ENCODE data around the gene POU5F1. TPM values are rescaled to one million over a fixed set of nuclear protein-coding genes. Genes with fewer than 3 reads are reported as not detected.

The POU5F1 gene
- total and polyA plus RNA-seq, 12 donors = 0.17 to 2.8 (median 1.2) TPM; not detected in 8

- no peak overlapping the region for H3K4me3 ChIP-seq
- no peaks in the 10 kb centered on the region for H3K4me1 ChIP-seq (replicated peaks in 1 of 2)
- H3K36me3 ChIP-seq (replicated peaks in 1 of 2) = no peaks in the 10 kb centered on the region
- no peaks in the 10 kb centered on the region for H3K27me3 ChIP-seq
- peak in 1 of 7 donors; percentile 54 for DNase-seq
- H3K27ac ChIP-seq = no peak overlapping the region
- H3K9me3 ChIP-seq (replicated peaks in 1 of 3) = no peaks in the 10 kb centered on the region
- intact Hi-C loops (cut with DNase I) = no loop called here
- WGBS, 4 donors = 55 to 58% (median 57%) methylated on average over 6 of the region's 6 CpGs
- TF ChIP-seq CTCF (IDR thresholded peaks at IDR 0.05) (no peak), POLR2A (IDR thresholded peaks at IDR 0.05) (no peak)
Observed at GRCh38 chr6:31210123-31210522, 39.6 kb upstream of the POU5F1 start.

- no peak overlapping the region for H3K4me3 ChIP-seq
- no peaks in the 10 kb centered on the region for H3K4me1 ChIP-seq (replicated peaks in 1 of 2)
- H3K36me3 ChIP-seq (replicated peaks in 1 of 2) = no peaks in the 10 kb centered on the region
- no peak for DNase-seq
- no peaks in the 10 kb centered on the region for H3K27me3 ChIP-seq
- H3K27ac ChIP-seq = no peak overlapping the region
- H3K9me3 ChIP-seq (replicated peaks in 1 of 3) = no peaks in the 10 kb centered on the region
- TF ChIP-seq POLR2A (IDR thresholded peaks at IDR 0.05) = no peak
- TF ChIP-seq CTCF (IDR thresholded peaks at IDR 0.05) = no peak
- WGBS, 4 donors = 50 to 84% (median 65%) methylated on average over 2 of the region's 2 CpGs
- intact Hi-C loops (cut with DNase I) = no loop called here
Observed at GRCh38 chr6:31209137-31209536, 38.7 kb upstream of the POU5F1 start.

DNA sequence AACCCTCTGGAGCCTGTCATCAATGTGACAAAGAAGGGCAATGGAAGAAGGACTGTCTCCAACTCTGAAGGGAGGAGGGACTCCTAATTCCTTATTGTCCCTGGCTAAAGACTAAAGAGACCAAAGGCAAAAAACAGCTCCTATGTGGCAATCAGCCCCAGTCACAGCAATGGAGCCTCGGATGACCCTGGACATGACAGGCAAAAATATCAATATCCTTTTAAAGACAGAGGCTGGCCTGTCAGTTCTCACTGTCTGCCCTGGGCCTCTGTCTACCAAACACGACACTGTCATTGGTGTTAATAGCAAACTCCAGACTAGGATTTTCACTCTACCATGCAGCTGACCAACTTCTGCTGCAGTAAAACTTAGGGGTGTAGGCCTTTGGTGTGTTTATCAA lies 38.0 kb upstream of the POU5F1 start:
- intact Hi-C loops (cut with DNase I) = no loop called here
- no peaks in the 10 kb centered on the region for H3K36me3 ChIP-seq (replicated peaks in 1 of 2)
- H3K9me3 ChIP-seq (replicated peaks in 1 of 3) = no peaks in the 10 kb centered on the region
- H3K27ac ChIP-seq = no peak overlapping the region
- H3K4me1 ChIP-seq (replicated peaks in 1 of 2) = peaks cover 0 to 3% of the 10 kb centered on the region in 2 donors
- no peak for TF ChIP-seq CTCF (IDR thresholded peaks at IDR 0.05)
- TF ChIP-seq POLR2A (IDR thresholded peaks at IDR 0.05) = no peak
- WGBS, 4 donors = 41 to 74% (median 45%) methylated on average over 2 of the region's 2 CpGs
- H3K4me3 ChIP-seq = no peak overlapping the region
- peak in 2 of 7 donors; percentile 36 to 62 for DNase-seq
- H3K27me3 ChIP-seq = no peaks in the 10 kb centered on the region

DNA sequence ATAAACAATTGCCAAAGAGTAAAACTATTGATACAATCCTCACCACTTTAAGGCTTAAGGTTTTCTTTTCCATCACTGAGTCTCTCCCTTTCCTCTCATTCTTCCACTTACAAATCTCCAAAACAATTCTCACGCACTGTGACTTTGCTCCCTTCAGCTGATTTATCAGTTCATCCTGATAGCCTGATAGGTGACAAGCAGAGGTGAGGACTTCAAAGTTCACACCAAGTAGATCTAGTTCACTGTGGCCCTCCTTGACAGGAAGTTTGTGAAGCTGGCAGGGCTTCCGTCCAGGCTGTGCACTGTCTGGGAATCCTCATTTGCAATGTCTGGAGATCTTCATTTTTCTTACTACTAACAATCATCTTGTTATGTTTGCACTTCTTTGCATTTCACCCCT lies 35.2 kb upstream of the POU5F1 start:
- DNase-seq = no peak
- Histone ChIP-seq H3K27me3 (no peaks in the 10 kb centered on the region), H3K4me3 (no peak overlapping the region), H3K27ac (no peak overlapping the region), H3K9me3 (replicated peaks in 1 of 3) (peaks cover 0 to 7% (median 0%) of the 10 kb centered on the region in 3 donors), H3K36me3 (replicated peaks in 1 of 2) (no peaks in the 10 kb centered on the region), H3K4me1 (replicated peaks in 1 of 2) (peaks cover 0 to 10% of the 10 kb centered on the region in 2 donors)
- TF ChIP-seq CTCF (IDR thresholded peaks at IDR 0.05) (no peak), POLR2A (IDR thresholded peaks at IDR 0.05) (no peak)
- WGBS, 4 donors = 74 to 80% (median 78%) methylated on average over 2 of the region's 2 CpGs
- intact Hi-C loops (cut with DNase I) = no loop called here

Measured in adrenal gland (tissue), 12 donors.